ENCODE data around the gene FCSK.
"Not testable (repeated sequence)": the region's sequence is repeated elsewhere in the genome, so short reads cannot be mapped to it uniquely, and the experiment has no call there.

Gene FCSK

DNA sequence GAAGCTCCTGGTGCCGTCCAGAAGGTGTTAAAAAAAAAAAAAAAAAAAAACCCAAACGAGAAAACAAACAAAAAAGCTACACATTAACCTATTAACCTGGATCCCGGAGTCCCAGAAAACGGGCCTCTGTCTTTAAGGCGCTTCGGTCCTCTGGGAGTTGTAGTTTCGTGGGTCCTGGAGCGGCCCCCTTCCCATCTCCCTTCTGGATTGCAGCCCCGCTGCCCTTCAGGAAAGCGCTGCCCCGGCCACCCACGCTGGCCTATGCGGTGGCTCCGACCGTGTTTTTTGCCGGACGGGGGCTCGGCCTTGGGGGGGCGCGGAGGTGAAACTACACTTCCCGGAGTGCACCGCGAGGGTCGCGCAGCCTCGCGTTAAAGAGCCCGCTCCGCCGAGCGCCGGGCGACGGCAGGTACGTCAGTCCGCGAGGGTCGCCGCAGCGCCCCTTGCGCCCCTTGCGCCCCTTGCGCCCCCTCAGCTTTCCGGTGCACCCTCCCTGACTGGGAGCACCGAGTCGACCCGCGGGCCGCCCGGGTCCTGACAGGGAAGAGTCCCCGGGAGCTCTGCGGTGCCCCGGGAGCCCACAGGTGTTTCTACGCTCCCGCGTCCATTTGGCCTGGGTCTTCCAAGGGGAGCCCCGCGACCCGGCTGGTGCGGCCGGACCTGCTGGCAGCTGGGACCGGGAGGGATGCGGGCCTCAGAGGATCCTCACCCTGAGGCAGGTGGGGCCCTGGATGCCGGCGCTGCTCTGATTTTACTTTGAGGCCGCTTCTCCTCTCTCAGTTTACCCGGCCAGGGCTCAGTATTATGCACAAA, at the start of gene FCSK (continued):
- TF ChIP-seq, protein P1, sequence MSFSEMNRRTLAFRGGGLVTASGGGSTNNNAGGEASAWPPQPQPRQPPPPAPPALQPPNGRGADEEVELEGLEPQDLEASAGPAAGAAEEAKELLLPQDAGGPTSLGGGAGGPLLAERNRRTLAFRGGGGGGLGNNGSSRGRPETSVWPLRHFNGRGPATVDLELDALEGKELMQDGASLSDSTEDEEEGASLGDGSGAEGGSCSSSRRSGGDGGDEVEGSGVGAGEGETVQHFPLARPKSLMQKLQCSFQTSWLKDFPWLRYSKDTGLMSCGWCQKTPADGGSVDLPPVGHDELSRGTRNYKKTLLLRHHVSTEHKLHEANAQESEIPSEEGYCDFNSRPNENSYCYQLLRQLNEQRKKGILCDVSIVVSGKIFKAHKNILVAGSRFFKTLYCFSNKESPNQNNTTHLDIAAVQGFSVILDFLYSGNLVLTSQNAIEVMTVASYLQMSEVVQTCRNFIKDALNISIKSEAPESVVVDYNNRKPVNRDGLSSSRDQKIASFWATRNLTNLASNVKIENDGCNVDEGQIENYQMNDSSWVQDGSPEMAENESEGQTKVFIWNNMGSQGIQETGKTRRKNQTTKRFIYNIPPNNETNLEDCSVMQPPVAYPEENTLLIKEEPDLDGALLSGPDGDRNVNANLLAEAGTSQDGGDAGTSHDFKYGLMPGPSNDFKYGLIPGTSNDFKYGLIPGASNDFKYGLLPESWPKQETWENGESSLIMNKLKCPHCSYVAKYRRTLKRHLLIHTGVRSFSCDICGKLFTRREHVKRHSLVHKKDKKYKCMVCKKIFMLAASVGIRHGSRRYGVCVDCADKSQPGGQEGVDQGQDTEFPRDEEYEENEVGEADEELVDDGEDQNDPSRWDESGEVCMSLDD (tag by site-specific recombination; IDR thresholded peaks at IDR 0.05), result peak; percentile 90
- TF ChIP-seq, protein P2, sequence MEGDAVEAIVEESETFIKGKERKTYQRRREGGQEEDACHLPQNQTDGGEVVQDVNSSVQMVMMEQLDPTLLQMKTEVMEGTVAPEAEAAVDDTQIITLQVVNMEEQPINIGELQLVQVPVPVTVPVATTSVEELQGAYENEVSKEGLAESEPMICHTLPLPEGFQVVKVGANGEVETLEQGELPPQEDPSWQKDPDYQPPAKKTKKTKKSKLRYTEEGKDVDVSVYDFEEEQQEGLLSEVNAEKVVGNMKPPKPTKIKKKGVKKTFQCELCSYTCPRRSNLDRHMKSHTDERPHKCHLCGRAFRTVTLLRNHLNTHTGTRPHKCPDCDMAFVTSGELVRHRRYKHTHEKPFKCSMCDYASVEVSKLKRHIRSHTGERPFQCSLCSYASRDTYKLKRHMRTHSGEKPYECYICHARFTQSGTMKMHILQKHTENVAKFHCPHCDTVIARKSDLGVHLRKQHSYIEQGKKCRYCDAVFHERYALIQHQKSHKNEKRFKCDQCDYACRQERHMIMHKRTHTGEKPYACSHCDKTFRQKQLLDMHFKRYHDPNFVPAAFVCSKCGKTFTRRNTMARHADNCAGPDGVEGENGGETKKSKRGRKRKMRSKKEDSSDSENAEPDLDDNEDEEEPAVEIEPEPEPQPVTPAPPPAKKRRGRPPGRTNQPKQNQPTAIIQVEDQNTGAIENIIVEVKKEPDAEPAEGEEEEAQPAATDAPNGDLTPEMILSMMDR (tag by site-specific recombination; IDR thresholded peaks at IDR 0.05), result peak; percentile 92
- no peak for TF ChIP-seq HOXC10 (CRISPR knock-in tag; IDR thresholded peaks at IDR 0.05)
- no peak for TF ChIP-seq ZNF768 (tag by site-specific recombination; IDR thresholded peaks at IDR 0.05)
- 0 out of 2 replicates have a peak, but pooled peaks have one; percentile 12 for TF ChIP-seq KLF9 (tag by site-specific recombination; IDR thresholded peaks at IDR 0.05; ENCODE audit: low read depth)
- TF ChIP-seq, protein P3, sequence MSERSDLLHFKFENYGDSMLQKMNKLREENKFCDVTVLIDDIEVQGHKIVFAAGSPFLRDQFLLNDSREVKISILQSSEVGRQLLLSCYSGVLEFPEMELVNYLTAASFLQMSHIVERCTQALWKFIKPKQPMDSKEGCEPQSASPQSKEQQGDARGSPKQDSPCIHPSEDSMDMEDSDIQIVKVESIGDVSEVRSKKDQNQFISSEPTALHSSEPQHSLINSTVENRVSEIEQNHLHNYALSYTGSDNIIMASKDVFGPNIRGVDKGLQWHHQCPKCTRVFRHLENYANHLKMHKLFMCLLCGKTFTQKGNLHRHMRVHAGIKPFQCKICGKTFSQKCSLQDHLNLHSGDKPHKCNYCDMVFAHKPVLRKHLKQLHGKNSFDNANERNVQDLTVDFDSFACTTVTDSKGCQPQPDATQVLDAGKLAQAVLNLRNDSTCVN (tag by site-specific recombination; optimal IDR thresholded peaks at IDR 0.05), result peak; percentile 79
- peak; percentile 53 for TF ChIP-seq ZFHX2 (tag by site-specific recombination; conservative IDR thresholded peaks at IDR 0.05)
- TF ChIP-seq, protein P4, sequence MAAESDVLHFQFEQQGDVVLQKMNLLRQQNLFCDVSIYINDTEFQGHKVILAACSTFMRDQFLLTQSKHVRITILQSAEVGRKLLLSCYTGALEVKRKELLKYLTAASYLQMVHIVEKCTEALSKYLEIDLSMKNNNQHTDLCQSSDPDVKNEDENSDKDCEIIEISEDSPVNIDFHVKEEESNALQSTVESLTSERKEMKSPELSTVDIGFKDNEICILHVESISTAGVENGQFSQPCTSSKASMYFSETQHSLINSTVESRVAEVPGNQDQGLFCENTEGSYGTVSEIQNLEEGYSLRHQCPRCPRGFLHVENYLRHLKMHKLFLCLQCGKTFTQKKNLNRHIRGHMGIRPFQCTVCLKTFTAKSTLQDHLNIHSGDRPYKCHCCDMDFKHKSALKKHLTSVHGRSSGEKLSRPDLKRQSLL (tag by site-specific recombination; IDR thresholded peaks at IDR 0.05), result 0 out of 2 replicates have a peak, but pooled peaks have one; percentile 7
- peak; percentile 70; the same call in 1 of the 2 replicates for TF ChIP-seq ZXDB (tag by site-specific recombination; IDR thresholded peaks at IDR 0.05)
- TF ChIP-seq, protein P5, sequence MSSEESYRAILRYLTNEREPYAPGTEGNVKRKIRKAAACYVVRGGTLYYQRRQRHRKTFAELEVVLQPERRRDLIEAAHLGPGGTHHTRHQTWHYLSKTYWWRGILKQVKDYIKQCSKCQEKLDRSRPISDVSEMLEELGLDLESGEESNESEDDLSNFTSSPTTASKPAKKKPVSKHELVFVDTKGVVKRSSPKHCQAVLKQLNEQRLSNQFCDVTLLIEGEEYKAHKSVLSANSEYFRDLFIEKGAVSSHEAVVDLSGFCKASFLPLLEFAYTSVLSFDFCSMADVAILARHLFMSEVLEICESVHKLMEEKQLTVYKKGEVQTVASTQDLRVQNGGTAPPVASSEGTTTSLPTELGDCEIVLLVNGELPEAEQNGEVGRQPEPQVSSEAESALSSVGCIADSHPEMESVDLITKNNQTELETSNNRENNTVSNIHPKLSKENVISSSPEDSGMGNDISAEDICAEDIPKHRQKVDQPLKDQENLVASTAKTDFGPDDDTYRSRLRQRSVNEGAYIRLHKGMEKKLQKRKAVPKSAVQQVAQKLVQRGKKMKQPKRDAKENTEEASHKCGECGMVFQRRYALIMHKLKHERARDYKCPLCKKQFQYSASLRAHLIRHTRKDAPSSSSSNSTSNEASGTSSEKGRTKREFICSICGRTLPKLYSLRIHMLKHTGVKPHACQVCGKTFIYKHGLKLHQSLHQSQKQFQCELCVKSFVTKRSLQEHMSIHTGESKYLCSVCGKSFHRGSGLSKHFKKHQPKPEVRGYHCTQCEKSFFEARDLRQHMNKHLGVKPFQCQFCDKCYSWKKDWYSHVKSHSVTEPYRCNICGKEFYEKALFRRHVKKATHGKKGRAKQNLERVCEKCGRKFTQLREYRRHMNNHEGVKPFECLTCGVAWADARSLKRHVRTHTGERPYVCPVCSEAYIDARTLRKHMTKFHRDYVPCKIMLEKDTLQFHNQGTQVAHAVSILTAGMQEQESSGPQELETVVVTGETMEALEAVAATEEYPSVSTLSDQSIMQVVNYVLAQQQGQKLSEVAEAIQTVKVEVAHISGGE (tag by site-specific recombination; conservative IDR thresholded peaks at IDR 0.05; ENCODE audit: low read depth), result peak; percentile 58
- TF ChIP-seq ZBTB7A (tag by site-specific recombination; IDR thresholded peaks at IDR 0.05; ENCODE audit: low read depth), result peak; percentile 68; the same call in 1 of the 2 replicates
- no peak for TF ChIP-seq ZSCAN23 (tag by site-specific recombination; IDR thresholded peaks at IDR 0.05)
- peak; percentile 98 for TF ChIP-seq ZBTB20 (tag by site-specific recombination; IDR thresholded peaks at IDR 0.05)
- peak; percentile 8; the same call in 1 of the 2 replicates for TF ChIP-seq ZNF660 (tag by site-specific recombination; IDR thresholded peaks at IDR 0.05)

DNA sequence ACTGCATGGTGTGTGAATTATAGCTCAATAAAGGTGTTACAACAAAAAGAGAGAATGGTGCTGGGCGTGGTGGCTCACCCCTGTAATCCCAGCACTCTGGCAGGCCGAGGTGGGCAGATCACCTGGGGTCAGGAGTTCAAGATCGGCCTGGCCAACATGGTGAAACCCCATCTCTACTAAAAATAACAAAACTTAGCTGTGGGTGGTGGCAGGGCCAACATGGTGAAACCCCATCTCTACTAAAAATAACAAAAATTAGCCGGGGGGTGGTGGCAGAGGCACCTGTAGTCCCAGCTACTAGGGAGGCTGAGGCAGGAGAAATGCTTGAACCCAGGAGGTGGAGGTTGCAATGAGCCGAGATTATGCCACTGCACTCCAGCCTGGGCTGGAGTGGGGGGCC, 48.3 kb upstream of the FCSK start:
- CTCF ChIA-PET; H3K4me3 ChIP-seq (ENCODE audit: low read depth, low read length); H3K4me1 ChIP-seq (ENCODE audit: control insufficient read depth, insufficient read depth, low read length); H3K9me3 ChIP-seq (ENCODE audit: control insufficient read depth, insufficient read depth, low read depth, low read length); POLR2A ChIA-PET; H3K36me3 ChIP-seq (ENCODE audit: control insufficient read depth in 2 of 2, insufficient read depth in 1 of 2, low read length in 2 of 2); H3K27ac ChIP-seq (ENCODE audit: extremely low read depth, low read depth, low read length): not testable (repeated sequence)

All from HEK293 (cell line).